HCT116 (cell line): Measurements from ENCODE around the gene ARIH2.

Experiments
- CBX3 ChIP-seq: IDR thresholded peaks from 2 replicates; pipeline ENCODE4 v1.6.1; 2012; ENCODE audit warnings: low read depth
- CTCF ChIP-seq, 3 experiments: fragments of 200-600 bp in 1 of 3; sonication (generic) in 1 of 3; IDR thresholded peaks in 2 of 3; conservative IDR thresholded peaks in 1 of 3; 2 replicates each; pipeline ENCODE4 v1.5.1; 2012 to 2017; ENCODE audit warnings: low read depth in 2 of 3, low read length in 2 of 3, antibody characterized with exemption in 1 of 3, borderline replicate concordance in 1 of 3, control low read depth in 1 of 3, mild to moderate bottlenecking in 1 of 3, mixed read lengths in 1 of 3, mixed run types in 1 of 3, moderate library complexity in 1 of 3; ENCODE audit not compliant: insufficient read depth in 1 of 3
- EGR1 ChIP-seq: IDR thresholded peaks from 2 replicates; pipeline ENCODE4 v1.6.1; 2012; ENCODE audit warnings: low read depth
- ELF1 ChIP-seq: IDR thresholded peaks from 2 replicates; pipeline ENCODE4 v1.6.1; 2012; ENCODE audit warnings: low read depth, borderline replicate concordance
- EZH2 ChIP-seq: fragments of 200-600 bp; sonication (generic); IDR thresholded peaks from 2 replicates; pipeline ENCODE4 v1.6.1; 2017; ENCODE audit warnings: antibody characterized with exemption, mixed run types
- EZH2phosphoT487 ChIP-seq: fragments of 200-600 bp; IDR thresholded peaks from 2 replicates; pipeline ENCODE4 v1.6.1; 2018; ENCODE audit warnings: antibody characterized with exemption, borderline replicate concordance
- MAX ChIP-seq: IDR thresholded peaks from 2 replicates; pipeline ENCODE4 v1.6.1; 2012
- POLR2A ChIP-seq: IDR thresholded peaks from 2 replicates; pipeline ENCODE4 v1.7.0; 2011; ENCODE audit warnings: borderline replicate concordance; ENCODE audit not compliant: insufficient read depth, insufficient read length; ENCODE audit errors: extremely low read depth
- POLR2AphosphoS5 ChIP-seq: IDR thresholded peaks from 2 replicates; pipeline ENCODE4 v1.6.1; 2011; ENCODE audit warnings: mild to moderate bottlenecking, low read depth, low read length, moderate library complexity
- RAD21 ChIP-seq: IDR thresholded peaks from 2 replicates; pipeline ENCODE4 v1.6.1; 2012; ENCODE audit warnings: low read depth, mild to moderate bottlenecking
- SIN3A ChIP-seq: IDR thresholded peaks from 2 replicates; pipeline ENCODE4 v1.6.1; 2012; ENCODE audit warnings: low read depth
- ZBTB33 ChIP-seq: IDR thresholded peaks from 2 replicates; pipeline ENCODE4 v1.6.1; 2011; ENCODE audit warnings: mild to moderate bottlenecking, low read length, moderate library complexity; ENCODE audit not compliant: insufficient replicate concordance; ENCODE audit errors: extremely low read depth
- ZNF274 ChIP-seq: fragments of 200-500 bp; sonication (Bioruptor generic); IDR thresholded peaks from 2 replicates; pipeline ENCODE4 v1.6.1; 2014; ENCODE audit warnings: mild to moderate bottlenecking, low read depth, low read length, inconsistent platforms

DNA sequence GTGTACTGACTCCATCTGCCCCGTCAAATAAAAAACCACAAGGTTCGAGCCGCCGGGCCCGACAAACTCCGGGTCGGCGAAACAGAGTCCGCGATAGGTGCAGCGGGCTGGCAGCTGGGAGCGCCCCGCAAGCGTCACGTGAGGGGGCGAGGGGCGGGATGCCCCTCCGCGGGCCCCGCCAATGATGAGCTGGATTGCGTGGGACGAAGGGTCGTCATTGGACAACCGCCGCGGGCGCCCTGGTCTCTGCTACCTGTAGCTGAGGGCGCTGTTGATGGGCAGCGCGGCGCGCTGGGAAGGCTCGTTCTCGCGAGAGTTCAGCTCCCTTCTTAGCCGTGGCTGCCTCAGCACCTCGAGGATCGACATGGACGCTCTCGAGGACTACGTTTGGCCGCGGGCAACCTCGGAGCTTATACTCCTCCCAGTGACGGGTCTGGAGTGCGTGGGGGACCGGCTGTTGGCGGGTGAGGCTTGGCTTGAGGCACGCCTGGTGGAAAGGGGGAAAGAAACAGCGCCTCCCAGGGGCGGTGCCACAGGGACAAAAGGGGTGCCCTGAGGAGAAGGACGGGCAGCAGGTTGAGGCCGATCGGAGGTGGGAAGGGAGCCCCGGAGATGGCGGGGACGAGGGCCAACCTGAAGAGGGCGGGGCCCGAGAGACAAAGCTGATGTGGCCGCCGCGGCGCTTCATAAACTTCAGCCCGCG lies 88.6 kb downstream of the ARIH2 start, which contains the start of gene WDR6:
- peak in 2 of 3 experiments; percentile 44 to 61; a peak in 3 of 6 replicates for TF ChIP-seq CTCF (IDR thresholded peaks at IDR 0.05 in 2 of 3, conservative IDR thresholded peaks at IDR 0.05 in 1 of 3; ENCODE audit: borderline replicate concordance in 1 of 3, insufficient read depth in 1 of 3, low read depth in 2 of 3, low read length in 2 of 3)
- TF ChIP-seq POLR2AphosphoS5, result peak; percentile 86
- TF ChIP-seq ZNF274, result no peak
- no peak for TF ChIP-seq MAX
- peak; percentile 74 for TF ChIP-seq POLR2A
- no peak for TF ChIP-seq EZH2
- no peak for TF ChIP-seq SIN3A
- TF ChIP-seq EZH2phosphoT487, result no peak
- TF ChIP-seq CBX3, result no peak
- TF ChIP-seq EGR1, result no peak
- TF ChIP-seq RAD21, result no peak
- TF ChIP-seq ZBTB33, result peak; percentile 94
- TF ChIP-seq ELF1, result no peak
